MM.1S (cell line): ENCODE data around the gene NKAP.

Experiments used
- DNase-seq: peaks from one replicate; pipeline ENCODE4 v3.0.0-alpha.2; 2015
- H2AFZ ChIP-seq: fragments of 300-600 bp; sonication (generic); 2 replicates; pipeline ENCODE4 v1.6.0; 2016; ENCODE audit warnings: antibody characterized with exemption, low read length
- H3F3A ChIP-seq: fragments of 300-600 bp; sonication (generic); 2 replicates; pipeline ENCODE4 v1.6.1; 2016; ENCODE audit warnings: mild to moderate bottlenecking, antibody characterized with exemption, low read length, moderate library complexity, mixed read lengths; ENCODE audit not compliant: insufficient read depth
- H3K27ac ChIP-seq: fragments of 300-600 bp; sonication (generic); 2 replicates; pipeline ENCODE4 v1.5.1; 2016; ENCODE audit warnings: mild to moderate bottlenecking, low read length
- H3K27me3 ChIP-seq: fragments of 300-600 bp; sonication (generic); replicated peaks from 2 replicates; pipeline ENCODE4 v1.6.0; 2016; ENCODE audit warnings: low read length; ENCODE audit not compliant: insufficient read depth
- H3K36me3 ChIP-seq: fragments of 300-600 bp; sonication (generic); replicated peaks from 2 replicates; pipeline ENCODE4 v1.6.1; 2016; ENCODE audit warnings: mild to moderate bottlenecking, low read length, mixed read lengths; ENCODE audit not compliant: insufficient read depth
- H3K4me1 ChIP-seq: fragments of 300-600 bp; sonication (generic); 2 replicates; pipeline ENCODE4 v1.6.1; 2016; ENCODE audit warnings: low read length, mixed read lengths
- H3K4me2 ChIP-seq: fragments of 300-600 bp; sonication (generic); 2 replicates; pipeline ENCODE4 v1.6.0; 2016; ENCODE audit warnings: low read depth, low read length
- H3K4me3 ChIP-seq: fragments of 300-600 bp; sonication (generic); 2 replicates; pipeline ENCODE4 v1.5.1; 2016; ENCODE audit warnings: low read length, mixed read lengths
- H3K79me2 ChIP-seq: fragments of 300-600 bp; sonication (generic); 2 replicates; pipeline ENCODE4 v1.6.1; 2016; ENCODE audit warnings: mixed run types, low read length, mixed read lengths
- H3K9ac ChIP-seq: fragments of 300-600 bp; sonication (generic); 2 replicates; pipeline ENCODE4 v1.6.1; 2016; ENCODE audit warnings: low read length, mixed read lengths
- H3K9me2 ChIP-seq: fragments of 300-600 bp; sonication (generic); replicated peaks from 2 replicates; pipeline ENCODE4 v1.6.1; 2016; ENCODE audit warnings: mild to moderate bottlenecking, low read length, mixed read lengths; ENCODE audit not compliant: insufficient read depth
- H3K9me3 ChIP-seq: fragments of 300-600 bp; sonication (generic); replicated peaks from 2 replicates; pipeline ENCODE4 v1.6.1; 2016; ENCODE audit warnings: mild to moderate bottlenecking, low read length, mixed read lengths; ENCODE audit not compliant: insufficient read depth
- H4K20me1 ChIP-seq: fragments of 300-600 bp; sonication (generic); 2 replicates; pipeline ENCODE4 v1.6.1; 2016; ENCODE audit warnings: mild to moderate bottlenecking, low read length, moderate library complexity, mixed read lengths; ENCODE audit not compliant: insufficient read depth
- EZH2 ChIP-seq: fragments of 300-600 bp; sonication (generic); optimal IDR thresholded peaks from 2 replicates; pipeline ENCODE3; 2017; ENCODE audit warnings: low read depth, mild to moderate bottlenecking, antibody characterized with exemption, low read length, mixed read lengths
- EZH2phosphoT487 ChIP-seq: fragments of 300-600 bp; sonication (generic); IDR thresholded peaks from 2 replicates; pipeline ENCODE4 v1.6.1; 2018; ENCODE audit warnings: antibody characterized with exemption, low read length
- TF ChIP-seq, protein P1 (sequence below): fragments of 300-600 bp; sonication (generic); IDR thresholded peaks from 2 replicates; pipeline ENCODE4 v1.5.1; 2016; ENCODE audit warnings: antibody characterized with exemption, low read length, mixed read lengths

NKAP gene

DNA sequence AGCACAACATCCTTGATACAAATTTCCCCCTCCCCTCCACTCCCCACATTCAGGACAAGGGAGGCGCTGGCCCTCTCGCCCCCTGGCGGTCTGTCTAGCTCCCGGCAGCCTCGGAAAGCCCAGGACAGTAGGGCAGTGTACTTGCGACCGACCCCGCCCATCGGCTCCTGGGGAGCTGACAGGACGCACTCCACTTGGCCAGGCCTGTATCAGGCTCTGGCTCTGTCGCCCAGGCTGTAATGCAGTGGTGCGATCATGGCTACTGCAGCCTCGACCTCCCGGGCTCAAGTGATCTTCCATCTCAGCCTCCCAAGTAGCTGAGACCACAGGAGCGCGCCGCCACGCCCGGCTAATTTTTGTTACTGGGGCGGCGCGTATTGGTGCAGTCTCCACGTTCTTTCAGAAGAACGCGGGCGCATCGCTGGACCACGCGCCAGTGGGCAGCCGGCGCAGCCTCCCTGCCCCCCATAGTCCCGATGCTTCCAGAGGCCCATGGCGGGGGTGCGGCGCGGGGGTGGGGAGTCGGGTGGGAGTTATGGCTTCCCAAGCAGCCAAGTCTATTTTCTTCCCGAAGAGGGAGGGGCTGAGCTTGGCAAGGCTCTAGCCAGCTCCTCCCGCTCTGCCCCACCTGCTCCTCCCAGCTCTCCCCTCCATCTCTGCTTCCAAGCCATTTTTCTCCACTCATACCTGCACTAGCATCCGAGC lies 55.7 kb downstream of the NKAP start:
- no peaks in the 10 kb centered on the region for H3K36me3 ChIP-seq
- no peak overlapping the region for H3K9ac ChIP-seq
- no peaks in the 10 kb centered on the region for H3K9me3 ChIP-seq
- no peaks in the 10 kb centered on the region for H3K79me2 ChIP-seq
- H3K27me3 ChIP-seq = no peaks in the 10 kb centered on the region
- H2AFZ ChIP-seq = no peak overlapping the region
- no peak overlapping the region for H3K27ac ChIP-seq
- H3K4me2 ChIP-seq = no peak overlapping the region
- peaks cover 2% of the 10 kb centered on the region; the same call in 1 of the 2 replicates for H3K4me1 ChIP-seq
- H3K9me2 ChIP-seq = no peaks in the 10 kb centered on the region
- H3K4me3 ChIP-seq = no peak overlapping the region
- no peak for DNase-seq
- 0 out of 2 replicates have a peak, but pooled peaks cover 5% of the 10 kb centered on the region for H3F3A ChIP-seq
- no peaks in the 10 kb centered on the region for H4K20me1 ChIP-seq
- no peak for TF ChIP-seq EZH2phosphoT487
- TF ChIP-seq, protein P1, sequence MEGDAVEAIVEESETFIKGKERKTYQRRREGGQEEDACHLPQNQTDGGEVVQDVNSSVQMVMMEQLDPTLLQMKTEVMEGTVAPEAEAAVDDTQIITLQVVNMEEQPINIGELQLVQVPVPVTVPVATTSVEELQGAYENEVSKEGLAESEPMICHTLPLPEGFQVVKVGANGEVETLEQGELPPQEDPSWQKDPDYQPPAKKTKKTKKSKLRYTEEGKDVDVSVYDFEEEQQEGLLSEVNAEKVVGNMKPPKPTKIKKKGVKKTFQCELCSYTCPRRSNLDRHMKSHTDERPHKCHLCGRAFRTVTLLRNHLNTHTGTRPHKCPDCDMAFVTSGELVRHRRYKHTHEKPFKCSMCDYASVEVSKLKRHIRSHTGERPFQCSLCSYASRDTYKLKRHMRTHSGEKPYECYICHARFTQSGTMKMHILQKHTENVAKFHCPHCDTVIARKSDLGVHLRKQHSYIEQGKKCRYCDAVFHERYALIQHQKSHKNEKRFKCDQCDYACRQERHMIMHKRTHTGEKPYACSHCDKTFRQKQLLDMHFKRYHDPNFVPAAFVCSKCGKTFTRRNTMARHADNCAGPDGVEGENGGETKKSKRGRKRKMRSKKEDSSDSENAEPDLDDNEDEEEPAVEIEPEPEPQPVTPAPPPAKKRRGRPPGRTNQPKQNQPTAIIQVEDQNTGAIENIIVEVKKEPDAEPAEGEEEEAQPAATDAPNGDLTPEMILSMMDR = peak; percentile 23; the same call in 1 of the 2 replicates

DNA sequence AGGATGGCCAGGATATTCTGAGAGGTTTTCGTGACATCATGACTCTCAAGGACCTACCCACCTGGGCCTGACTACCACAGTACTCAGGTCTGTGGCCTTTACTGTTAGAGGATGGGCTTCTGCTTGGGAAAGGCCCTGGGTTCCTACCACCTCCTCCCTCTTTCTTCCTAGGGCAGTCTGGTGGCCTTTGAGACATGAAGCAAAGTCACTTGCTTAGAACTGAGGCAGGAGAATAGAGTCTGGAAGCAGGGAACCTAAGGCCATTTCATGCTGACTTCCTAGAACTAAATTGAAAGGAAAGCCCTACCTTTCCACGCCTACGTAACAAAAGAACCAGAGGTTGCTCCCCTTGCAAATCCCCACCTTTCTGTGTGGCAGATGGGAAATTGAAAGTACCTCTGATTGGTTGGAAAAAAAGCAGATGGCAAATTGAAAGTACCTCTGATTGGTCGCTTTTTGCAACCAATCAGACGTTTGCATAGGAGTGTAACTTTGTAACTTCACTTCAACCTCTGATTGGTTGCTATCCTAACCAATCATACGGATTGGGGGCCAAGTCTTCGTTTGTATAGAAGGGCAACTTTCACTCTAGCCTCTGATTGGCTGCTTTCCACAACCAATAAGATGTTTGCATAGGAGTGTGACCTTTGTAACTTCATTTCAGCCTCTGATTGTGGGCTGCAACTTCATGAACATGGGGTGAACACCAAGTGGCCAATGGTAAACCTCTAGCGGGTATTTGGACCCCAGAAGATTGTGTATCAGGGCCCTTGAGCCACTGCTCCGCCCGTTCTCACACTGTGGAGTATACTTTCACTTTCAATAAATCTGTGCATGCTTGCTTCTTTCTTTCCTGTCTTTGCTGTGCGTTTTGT lies 57.8 kb downstream of the NKAP start:
- peak overlapping the region; percentile 31 for H2AFZ ChIP-seq
- DNase-seq = peak; percentile 93
- H3K36me3 ChIP-seq = no peaks in the 10 kb centered on the region
- no peaks in the 10 kb centered on the region for H3K9me2 ChIP-seq
- H4K20me1 ChIP-seq = no peaks in the 10 kb centered on the region
- peak overlapping the region; percentile 54 for H3K4me3 ChIP-seq
- no peaks in the 10 kb centered on the region for H3K79me2 ChIP-seq
- H3K9ac ChIP-seq = peak overlapping the region; percentile 40; the same call in 1 of the 2 replicates
- 0 out of 2 replicates have a peak, but pooled peaks cover 5% of the 10 kb centered on the region for H3F3A ChIP-seq
- peak overlapping the region; percentile 65; the same call in 1 of the 2 replicates for H3K27ac ChIP-seq
- TF ChIP-seq, protein P1 = no peak
- TF ChIP-seq EZH2 (no peak), EZH2phosphoT487 (no peak)
- peak overlapping the region; percentile 67 for H3K4me2 ChIP-seq
- H3K27me3 ChIP-seq = no peaks in the 10 kb centered on the region
- H3K9me3 ChIP-seq = no peaks in the 10 kb centered on the region
- H3K4me1 ChIP-seq = peaks cover 3% of the 10 kb centered on the region; the same call in 1 of the 2 replicates

DNA sequence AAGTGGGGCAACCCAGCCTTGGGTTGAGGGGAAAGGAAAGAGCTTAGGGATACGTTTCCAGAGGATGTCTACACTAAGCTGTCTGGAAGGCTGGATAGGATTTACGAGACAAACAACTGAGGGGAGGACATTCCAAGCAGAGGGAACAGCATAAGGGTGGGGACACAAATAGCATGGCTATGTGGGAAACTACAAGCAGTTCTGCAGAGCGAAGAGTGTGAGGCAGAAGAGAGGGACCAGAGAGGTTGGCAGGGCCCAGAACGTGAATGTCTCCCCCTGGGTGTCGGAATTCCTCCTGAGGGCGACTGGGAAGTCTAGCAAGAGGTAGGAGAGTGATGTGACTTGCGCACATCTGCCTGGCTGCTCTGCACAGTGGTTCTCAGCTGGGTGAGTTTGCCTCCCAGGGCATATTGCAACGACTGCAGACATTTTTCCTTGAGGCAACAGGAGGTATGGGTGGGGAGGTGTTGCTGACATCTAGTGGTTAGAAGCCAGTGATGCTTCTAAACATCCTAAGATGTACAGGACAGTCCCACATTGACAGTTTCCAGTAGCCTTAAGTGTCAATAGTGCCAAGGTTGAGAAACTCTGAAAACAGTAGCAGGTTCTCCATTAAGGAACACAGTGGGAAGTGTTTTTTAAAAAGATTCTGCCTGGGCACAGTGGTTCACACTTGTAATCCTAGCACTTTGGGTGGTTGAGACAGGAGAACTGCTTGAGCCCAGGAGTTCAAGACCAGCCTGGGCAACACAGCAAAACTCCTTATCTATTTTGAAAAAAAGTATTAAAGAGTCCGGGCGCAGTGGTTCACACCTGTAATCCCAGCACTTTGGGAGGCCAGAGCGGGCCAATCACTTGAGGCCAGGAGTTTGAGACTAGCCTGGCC lies 62.8 kb downstream of the NKAP start:
- peaks cover 3% of the 10 kb centered on the region; the same call in 1 of the 2 replicates for H3K36me3 ChIP-seq
- H3K9ac ChIP-seq = no peak overlapping the region
- DNase-seq = peak; percentile 86
- peak overlapping the region; percentile 19; the same call in 1 of the 2 replicates for H3K4me3 ChIP-seq
- H3F3A ChIP-seq = peaks cover 26% of the 10 kb centered on the region
- TF ChIP-seq, protein P1 = peak; percentile 77
- TF ChIP-seq EZH2phosphoT487 = no peak
- H3K9me3 ChIP-seq = no peaks in the 10 kb centered on the region
- H3K27me3 ChIP-seq = no peaks in the 10 kb centered on the region
- H3K4me2 ChIP-seq = peak overlapping the region; percentile 48
- peak overlapping the region; percentile 49; the same call in 1 of the 2 replicates for H2AFZ ChIP-seq
- H3K79me2 ChIP-seq = peaks cover 4% of the 10 kb centered on the region
- H3K9me2 ChIP-seq = no peaks in the 10 kb centered on the region
- no peaks in the 10 kb centered on the region for H4K20me1 ChIP-seq
- H3K27ac ChIP-seq = peak overlapping the region; percentile 51; the same call in 1 of the 2 replicates
- peaks cover 17% of the 10 kb centered on the region for H3K4me1 ChIP-seq
